ENCODE results near the gene ARID1B. TPM values are rescaled to one million over a fixed set of nuclear protein-coding genes. Genes with fewer than 3 reads are reported as not detected.
A peak's percentile ranks its signal among the peaks of the same experiment; 100 is the strongest.

The ARID1B gene
- total RNA-seq, 1 experiment from 2014 or later = 63.9 TPM

DNA sequence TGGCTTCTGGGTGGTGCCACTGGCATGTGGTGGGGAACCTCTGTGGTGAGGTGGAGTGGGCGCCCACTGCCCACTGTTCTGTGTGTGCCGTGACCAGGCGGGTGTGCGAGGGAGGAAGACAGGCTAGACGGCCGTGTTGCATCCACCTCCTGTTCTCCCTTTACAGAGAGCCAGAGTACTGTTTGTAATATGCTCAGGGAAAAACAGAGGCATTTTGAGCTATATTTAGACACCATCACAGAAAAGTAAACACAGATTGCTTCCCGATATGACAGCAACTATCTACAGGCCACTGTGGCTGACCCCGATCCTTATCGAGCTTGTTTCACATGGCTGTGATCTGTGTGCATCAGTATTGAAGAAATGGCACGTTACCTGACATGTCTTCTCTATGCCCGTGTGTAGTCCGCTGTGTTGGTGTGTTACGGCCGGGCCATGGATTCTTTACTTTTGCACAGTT lies 45.6 kb downstream of the ARID1B start:
- no peaks in the 10 kb centered on the region for H3K36me3 Mint-ChIP-seq (ENCODE audit: insufficient read depth, unreplicated experiment)
- ChIA-PET CTCF (no interaction called here), POLR2A (interaction anchor here (1.1 kb wide), 1 partner anchor 18 kb away, joined by 3 read pairs; no protein-coding TSS in a partner anchor)
- no peak for DNase-seq (ENCODE audit: unreplicated experiment)
- intact Hi-C loops (cut with micrococcal nuclease) = no loop called here
- H3K27me3 Mint-ChIP-seq (ENCODE audit: insufficient read depth, unreplicated experiment) = no peaks in the 10 kb centered on the region
- BruUV-seq (replicated peaks) = no TSS peak
- TF ChIP-seq, protein P1, sequence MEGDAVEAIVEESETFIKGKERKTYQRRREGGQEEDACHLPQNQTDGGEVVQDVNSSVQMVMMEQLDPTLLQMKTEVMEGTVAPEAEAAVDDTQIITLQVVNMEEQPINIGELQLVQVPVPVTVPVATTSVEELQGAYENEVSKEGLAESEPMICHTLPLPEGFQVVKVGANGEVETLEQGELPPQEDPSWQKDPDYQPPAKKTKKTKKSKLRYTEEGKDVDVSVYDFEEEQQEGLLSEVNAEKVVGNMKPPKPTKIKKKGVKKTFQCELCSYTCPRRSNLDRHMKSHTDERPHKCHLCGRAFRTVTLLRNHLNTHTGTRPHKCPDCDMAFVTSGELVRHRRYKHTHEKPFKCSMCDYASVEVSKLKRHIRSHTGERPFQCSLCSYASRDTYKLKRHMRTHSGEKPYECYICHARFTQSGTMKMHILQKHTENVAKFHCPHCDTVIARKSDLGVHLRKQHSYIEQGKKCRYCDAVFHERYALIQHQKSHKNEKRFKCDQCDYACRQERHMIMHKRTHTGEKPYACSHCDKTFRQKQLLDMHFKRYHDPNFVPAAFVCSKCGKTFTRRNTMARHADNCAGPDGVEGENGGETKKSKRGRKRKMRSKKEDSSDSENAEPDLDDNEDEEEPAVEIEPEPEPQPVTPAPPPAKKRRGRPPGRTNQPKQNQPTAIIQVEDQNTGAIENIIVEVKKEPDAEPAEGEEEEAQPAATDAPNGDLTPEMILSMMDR (IDR thresholded peaks at IDR 0.05; ENCODE audit: unreplicated experiment) = no peak
- H3K4me3 Mint-ChIP-seq (ENCODE audit: unreplicated experiment) = no peak overlapping the region
- H3K9me3 Mint-ChIP-seq (ENCODE audit: unreplicated experiment) = no peaks in the 10 kb centered on the region
- peaks cover 20% of the 10 kb centered on the region for H3K4me1 Mint-ChIP-seq (ENCODE audit: insufficient read depth, unreplicated experiment)
- H3K27ac Mint-ChIP-seq (ENCODE audit: low read depth, unreplicated experiment) = peak overlapping the region; percentile 19

DNA sequence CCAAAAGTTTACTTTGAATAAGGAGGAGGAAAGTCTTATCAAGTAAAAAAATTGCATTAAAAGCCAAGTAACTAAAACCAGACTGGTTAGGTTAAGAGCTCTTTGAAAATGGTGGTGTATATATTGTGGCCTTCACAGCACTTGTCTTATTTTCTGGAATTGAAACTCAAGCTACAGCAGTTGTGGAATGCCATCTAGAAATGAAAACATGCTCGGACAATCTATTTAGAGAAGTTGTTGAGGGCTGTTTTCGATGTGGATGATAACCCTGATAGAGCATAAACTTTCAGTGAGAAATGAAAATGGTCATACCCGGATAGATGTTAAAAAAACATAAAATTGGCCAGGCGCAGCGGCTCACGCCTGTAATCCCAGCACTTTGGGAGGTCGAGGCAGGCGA lies 47.0 kb downstream of the ARID1B start:
- CTCF ChIA-PET = interaction anchor here (0.5 kb wide), 1 partner anchor 20 kb away, joined by 3 read pairs; no protein-coding TSS in a partner anchor
- no TSS peak for BruUV-seq (replicated peaks)
- intact Hi-C loops (cut with micrococcal nuclease) = no loop called here
- Mint-ChIP-seq H3K27me3 (ENCODE audit: insufficient read depth, unreplicated experiment) (no peaks in the 10 kb centered on the region), H3K4me1 (ENCODE audit: insufficient read depth, unreplicated experiment) (peaks cover 30% of the 10 kb centered on the region), H3K4me3 (ENCODE audit: unreplicated experiment) (no peak overlapping the region), H3K9me3 (ENCODE audit: unreplicated experiment) (no peaks in the 10 kb centered on the region), H3K36me3 (ENCODE audit: insufficient read depth, unreplicated experiment) (no peaks in the 10 kb centered on the region), H3K27ac (ENCODE audit: low read depth, unreplicated experiment) (no peak overlapping the region)
- TF ChIP-seq, protein P1 (IDR thresholded peaks at IDR 0.05; ENCODE audit: unreplicated experiment) = no peak
- no peak for DNase-seq (ENCODE audit: unreplicated experiment)
- POLR2A ChIA-PET = interaction anchor here (0.7 kb wide), 1 partner anchor 191 kb away, joined by 3 read pairs; no protein-coding TSS in a partner anchor

DNA sequence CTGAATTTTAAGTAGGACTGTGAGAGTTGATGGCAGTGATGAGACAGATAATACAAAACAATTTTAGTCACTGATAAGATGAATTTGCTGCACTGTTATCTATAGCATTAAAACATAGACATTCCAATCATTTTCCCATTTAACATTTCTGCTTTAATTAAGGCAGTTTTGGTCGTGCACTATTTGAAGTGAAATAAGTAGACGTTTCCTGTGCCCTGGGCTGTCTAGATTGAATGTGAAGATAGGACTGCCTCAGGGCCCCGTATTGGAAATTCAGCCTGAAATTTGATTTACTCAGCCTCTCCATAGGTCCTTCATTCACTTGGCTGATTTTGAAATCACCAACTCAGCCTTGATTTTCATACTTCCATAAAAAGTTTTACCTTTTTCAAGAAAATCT lies 48.3 kb downstream of the ARID1B start:
- H3K4me1 Mint-ChIP-seq (ENCODE audit: insufficient read depth, unreplicated experiment) = peaks cover 22% of the 10 kb centered on the region
- no peaks in the 10 kb centered on the region for H3K27me3 Mint-ChIP-seq (ENCODE audit: insufficient read depth, unreplicated experiment)
- no peak overlapping the region for H3K4me3 Mint-ChIP-seq (ENCODE audit: unreplicated experiment)
- intact Hi-C loops (cut with micrococcal nuclease) = no loop called here
- DNase-seq (ENCODE audit: unreplicated experiment) = no peak
- no peaks in the 10 kb centered on the region for H3K36me3 Mint-ChIP-seq (ENCODE audit: insufficient read depth, unreplicated experiment)
- BruUV-seq (replicated peaks) = no TSS peak
- ChIA-PET CTCF (no interaction called here), POLR2A (interaction anchor here (0.7 kb wide), 1 partner anchor 162 kb away, joined by 3 read pairs; no protein-coding TSS in a partner anchor)
- no peaks in the 10 kb centered on the region for H3K9me3 Mint-ChIP-seq (ENCODE audit: unreplicated experiment)
- TF ChIP-seq, protein P1 (IDR thresholded peaks at IDR 0.05; ENCODE audit: unreplicated experiment) = no peak
- no peak overlapping the region for H3K27ac Mint-ChIP-seq (ENCODE audit: low read depth, unreplicated experiment)

DNA sequence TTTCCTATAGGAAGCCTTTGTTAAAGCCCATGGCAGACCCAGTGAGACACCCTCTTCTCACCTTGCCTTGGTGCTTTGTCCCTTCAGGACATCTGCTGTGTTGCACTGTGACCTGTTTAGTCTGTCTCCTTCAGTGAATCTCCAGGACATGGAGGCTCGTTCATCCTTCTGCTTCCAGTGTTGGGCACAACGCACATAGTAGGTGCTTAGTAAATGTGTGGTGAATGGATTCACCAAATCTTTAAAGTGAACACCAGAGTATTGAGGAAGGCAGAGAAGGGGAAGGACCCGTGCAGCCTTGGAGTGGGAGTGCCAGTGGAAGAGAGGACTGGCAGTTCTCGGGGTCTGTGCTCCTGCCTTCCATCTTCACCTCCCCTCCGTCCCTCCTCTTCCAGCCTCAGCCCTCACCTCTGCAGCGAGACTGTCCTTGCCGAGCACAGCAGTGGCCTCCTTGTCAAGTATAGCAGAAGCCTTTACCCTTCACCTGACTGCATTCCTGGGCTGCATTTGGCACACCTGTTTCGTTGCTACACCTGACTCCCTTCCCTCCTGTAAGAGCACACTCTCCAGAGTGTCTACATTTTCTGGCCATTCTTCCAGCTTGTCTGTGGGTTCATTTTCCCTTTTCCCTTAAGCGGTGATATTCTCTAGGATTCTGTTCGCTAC lies 49.2 kb downstream of the ARID1B start:
- Mint-ChIP-seq H3K4me3 (ENCODE audit: unreplicated experiment) (no peak overlapping the region), H3K27ac (ENCODE audit: low read depth, unreplicated experiment) (peak overlapping the region; percentile 81), H3K9me3 (ENCODE audit: unreplicated experiment) (no peaks in the 10 kb centered on the region), H3K4me1 (ENCODE audit: insufficient read depth, unreplicated experiment) (peaks cover 22% of the 10 kb centered on the region), H3K36me3 (ENCODE audit: insufficient read depth, unreplicated experiment) (no peaks in the 10 kb centered on the region), H3K27me3 (ENCODE audit: insufficient read depth, unreplicated experiment) (no peaks in the 10 kb centered on the region)
- ChIA-PET CTCF (interaction anchor here (0.6 kb wide), 1 partner anchor 7 kb away, joined by 3 read pairs; no protein-coding TSS in a partner anchor), POLR2A (interaction anchor here (0.7 to 2.0 kb wide), 2 partner anchors 47 to 161 kb away, joined by 3 to 12 read pairs; no protein-coding TSS in a partner anchor)
- no peak for DNase-seq (ENCODE audit: unreplicated experiment)
- intact Hi-C loops (cut with micrococcal nuclease) = no loop called here
- TF ChIP-seq, protein P1 (IDR thresholded peaks at IDR 0.05; ENCODE audit: unreplicated experiment) = no peak
- no TSS peak for BruUV-seq (replicated peaks)

All from MCF 10A (cell line).